BE2C (cell line): ENCODE data around the gene GIMAP6.
"Not testable (repeated sequence)": the region's sequence is repeated elsewhere in the genome, so short reads cannot be mapped to it uniquely, and the experiment has no call there.

Experiments used
- DNase-seq: peaks from one replicate; pipeline ENCODE4 v3.0.0-alpha.2; 2020
- H3K27me3 ChIP-seq: fragments of 250-450 bp; sonication (Bioruptor Pico); 2 replicates; pipeline ENCODE4 v1.5.1; 2020; ENCODE audit warnings: mild to moderate bottlenecking
- H3K36me3 ChIP-seq: fragments of 250-450 bp; sonication (Bioruptor Pico); 2 replicates; pipeline ENCODE4 v1.5.1; 2020; ENCODE audit warnings: mild to moderate bottlenecking
- H3K4me1 ChIP-seq: fragments of 250-450 bp; sonication (Bioruptor Pico); 2 replicates; pipeline ENCODE4 v1.5.1; 2020
- H3K4me3 ChIP-seq: 2 replicates; pipeline ENCODE4 v1.5.1; 2011; ENCODE audit warnings: low read depth, low read length
- H3K9me3 ChIP-seq: fragments of 250-450 bp; sonication (Bioruptor Pico); 2 replicates; pipeline ENCODE4 v1.5.1; 2020
- CTCF ChIP-seq: IDR thresholded peaks from 2 replicates; pipeline ENCODE4 v1.5.1; 2012; ENCODE audit warnings: mild to moderate bottlenecking, low read depth, low read length

Gene GIMAP6

DNA sequence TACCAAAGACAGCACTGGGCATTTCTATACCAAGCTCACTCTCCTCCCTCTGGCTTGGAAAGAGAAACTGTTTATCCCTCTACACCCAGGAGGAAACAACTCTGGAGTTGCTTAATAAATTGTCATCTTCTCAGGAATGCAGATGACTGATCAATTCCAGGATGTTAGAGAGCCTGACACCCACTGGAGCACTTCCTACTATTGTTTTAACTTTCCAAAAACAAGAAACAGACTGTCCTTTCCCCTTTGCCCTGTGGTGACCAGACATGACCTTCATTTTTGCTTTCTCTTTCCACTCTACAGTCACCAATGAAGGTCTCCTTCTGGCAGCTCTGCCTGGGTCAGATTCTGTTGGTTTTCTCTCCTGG is 45.4 kb downstream of the GIMAP6 start:
- DNase-seq: no peak
- no peaks in the 10 kb centered on the region for H3K27me3 ChIP-seq
- H3K9me3 ChIP-seq: no peaks in the 10 kb centered on the region
- no peaks in the 10 kb centered on the region for H3K36me3 ChIP-seq
- no peak for TF ChIP-seq CTCF
- H3K4me3 ChIP-seq: no peak overlapping the region
- H3K4me1 ChIP-seq: no peaks in the 10 kb centered on the region

DNA sequence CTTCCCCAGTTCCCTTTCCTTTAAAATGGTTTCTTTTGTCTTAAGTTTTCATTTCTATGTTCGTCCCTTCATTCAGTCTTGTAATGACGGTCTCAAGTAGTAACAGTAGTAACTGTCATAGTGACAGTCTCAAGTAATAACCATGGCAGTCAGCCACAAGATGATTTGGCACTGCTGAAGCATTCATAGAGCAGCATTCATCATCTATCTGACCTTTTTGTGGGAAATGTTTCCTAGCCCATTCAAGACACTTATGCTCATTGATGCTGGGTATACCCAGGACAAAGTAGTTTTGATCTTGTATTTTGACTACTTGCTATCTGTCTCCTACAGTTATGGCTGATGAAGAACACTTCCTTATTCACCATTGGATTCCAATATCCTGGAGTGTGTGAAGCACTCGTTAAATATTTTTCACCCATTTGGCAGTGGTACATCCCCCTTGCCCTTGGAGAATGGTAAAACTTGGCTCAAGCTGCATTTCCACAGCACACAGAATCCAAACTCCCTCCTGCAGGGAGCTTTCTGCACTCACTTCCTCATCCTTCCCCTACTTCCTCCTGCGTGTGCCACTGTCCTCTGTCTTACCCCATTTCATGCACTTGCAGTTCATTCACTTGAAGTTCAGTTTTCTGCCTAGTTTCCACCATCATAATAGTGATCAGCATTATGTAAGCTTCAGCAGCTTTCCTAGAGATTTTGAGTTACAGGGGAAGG is 46.0 kb downstream of the GIMAP6 start:
- no peak for DNase-seq
- Histone ChIP-seq H3K27me3 (no peaks in the 10 kb centered on the region), H3K36me3 (no peaks in the 10 kb centered on the region), H3K4me3 (no peak overlapping the region), H3K9me3 (no peaks in the 10 kb centered on the region), H3K4me1 (no peaks in the 10 kb centered on the region)
- TF ChIP-seq CTCF: no peak

- Histone ChIP-seq H3K9me3 (no peaks in the 10 kb centered on the region; the same call in 1 of the 2 replicates), H3K36me3 (no peaks in the 10 kb centered on the region), H3K4me3 (no peak overlapping the region), H3K27me3 (no peaks in the 10 kb centered on the region), H3K4me1 (no peaks in the 10 kb centered on the region)
- no peak for TF ChIP-seq CTCF
- DNase-seq: no peak
Measured at GRCh38 chr7:150585199-150585598, 47.0 kb downstream of the GIMAP6 start.

DNA sequence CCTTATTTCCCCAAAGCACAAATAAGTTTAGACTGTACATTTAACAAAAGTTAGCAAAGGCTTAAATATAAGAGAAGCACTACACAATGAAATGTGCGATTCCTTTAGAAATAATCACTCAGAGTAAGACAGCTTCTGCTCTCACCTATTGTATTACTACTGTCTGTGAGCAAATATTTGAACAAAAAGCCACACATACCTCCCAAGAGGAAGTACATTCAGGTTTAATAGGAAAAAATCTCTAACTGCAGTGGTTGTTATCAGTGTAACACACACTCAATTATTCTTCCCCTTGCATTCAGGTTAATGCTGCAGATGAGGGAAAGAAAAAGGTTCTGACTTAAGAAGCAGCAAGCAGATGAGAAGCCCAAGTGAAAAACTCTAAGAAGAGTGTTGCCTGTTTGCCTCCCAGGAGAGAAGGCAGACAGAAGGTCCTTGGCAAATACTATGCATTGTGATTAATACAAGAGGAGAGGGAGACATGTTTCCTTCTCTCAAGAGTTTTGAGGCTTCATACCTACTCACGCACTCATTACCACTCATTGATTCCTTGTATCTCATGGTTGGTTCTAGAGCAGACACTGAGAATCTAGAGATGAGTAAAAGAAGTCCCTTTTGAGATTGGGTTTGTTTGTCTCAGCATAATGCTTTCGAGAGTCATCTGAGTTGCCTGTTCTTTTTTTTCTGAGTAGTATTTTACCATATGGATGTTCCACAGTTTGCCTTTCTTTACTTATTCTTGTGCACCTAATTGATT is 51.4 kb downstream of the GIMAP6 start:
- no peak overlapping the region for H3K4me3 ChIP-seq
- no peaks in the 10 kb centered on the region; the same call in 1 of the 2 replicates for H3K9me3 ChIP-seq
- H3K4me1 ChIP-seq: no peaks in the 10 kb centered on the region
- TF ChIP-seq CTCF: no peak
- H3K36me3 ChIP-seq: no peaks in the 10 kb centered on the region
- DNase-seq: no peak
- H3K27me3 ChIP-seq: no peaks in the 10 kb centered on the region

GRCh38 chr7:150579979-150580637 is 52.1 kb downstream of the GIMAP6 start:
- H3K9me3 ChIP-seq, H3K4me1 ChIP-seq, H3K27me3 ChIP-seq, H3K36me3 ChIP-seq, DNase-seq, H3K4me3 ChIP-seq: not testable (repeated sequence)
